Gastrocnemius medialis (tissue), 4 donors: ENCODE results near the gene PRKN.

Source experiments
- CTCF ChIP-seq, 5 experiments: fragments of 450-650 bp in 3 of 5; fragments of 200-600 bp in 2 of 5; sonication (generic) in 2 of 5; IDR thresholded peaks in 4 of 5; conservative IDR thresholded peaks in 1 of 5; 1 replicate in 4 of 5; 2 replicates in 1 of 5; pipeline ENCODE4 v1.5.1; 2016 to 2019; ENCODE audit warnings: antibody characterized with exemption in 5 of 5, mild to moderate bottlenecking in 3 of 5, moderate library complexity in 3 of 5
- POLR2A ChIP-seq, 2 donors: fragments of 450-650 bp; IDR thresholded peaks; one replicate each; pipeline ENCODE4 v1.6.1; 2017; ENCODE audit warnings: antibody characterized with exemption in 2 of 2, mild to moderate bottlenecking in 2 of 2, moderate library complexity in 2 of 2

- TF ChIP-seq CTCF (IDR thresholded peaks at IDR 0.05 in 4 of 5, conservative IDR thresholded peaks at IDR 0.05 in 1 of 5) = no peak
- TF ChIP-seq POLR2A (IDR thresholded peaks at IDR 0.05) = no peak
Measured at GRCh38 chr6:161626132-161626676, 1101.4 kb downstream of the PRKN start.
